Right atrium auricular region (tissue), 2 donors: ENCODE data around the gene BMAL2. TPM values are rescaled to one million over a fixed set of nuclear protein-coding genes. Genes with fewer than 3 reads are reported as not detected.

Experiments
- DNase-seq: peaks from one replicate; pipeline ENCODE4 v3.0.0-alpha.2; 2019; ENCODE audit warnings: low spot score
- H3K27ac ChIP-seq, 2 donors: fragments of 200-600 bp; sonication (generic); 1 replicate in 1 of 2; 2 replicates in 1 of 2; pipeline ENCODE4 v1.5.1; 2016 to 2019
- H3K27me3 ChIP-seq, 2 donors: fragments of 200-600 bp; sonication (generic); one replicate each; pipeline versions ENCODE4 v1.5.1 to v1.6.0; 2017 to 2019
- H3K36me3 ChIP-seq: fragments of 200-600 bp; sonication (generic); one replicate; pipeline ENCODE4 v1.5.1; 2016
- H3K4me1 ChIP-seq, 2 donors: fragments of 200-600 bp; sonication (generic); one replicate each; pipeline versions ENCODE4 v1.5.1 to v1.6.0; 2017 to 2019
- H3K4me3 ChIP-seq, 2 donors: fragments of 200-600 bp; sonication (generic); 1 replicate in 1 of 2; 2 replicates in 1 of 2; pipeline ENCODE4 v1.5.1; 2017 to 2019; ENCODE audit warnings: mild to moderate bottlenecking in 1 of 2, moderate library complexity in 1 of 2
- H3K9me3 ChIP-seq, 2 donors: fragments of 200-600 bp; sonication (generic); one replicate each; pipeline ENCODE4 v1.5.1; 2019
- CTCF ChIP-seq, 2 donors: fragments of 200-600 bp; sonication (generic); IDR thresholded peaks; one replicate each; pipeline ENCODE4 v1.5.1; 2019; ENCODE audit warnings: antibody characterized with exemption in 2 of 2
- total RNA-seq, 2 donors: library from RNA; depleted of rRNA; stranded (reverse); fragments of >200 nt; gene quantifications; one replicate each; pipeline ENCODE4 v1.1.0, GENCODE V29; 2016

Gene BMAL2
- total RNA-seq, 2 donors from 2014 or later: 0.56 to 1.6 TPM

- Histone ChIP-seq H3K4me3 (no peak overlapping the region), H3K27ac (no peak overlapping the region), H3K27me3 (no peaks in the 10 kb centered on the region), H3K36me3 (no peaks in the 10 kb centered on the region), H3K4me1 (peaks cover 0 to 18% of the 10 kb centered on the region in 2 donors), H3K9me3 (no peaks in the 10 kb centered on the region)
- TF ChIP-seq CTCF (IDR thresholded peaks at IDR 0.05): no peak
- no peak for DNase-seq
These were observed 1.5 kb downstream of the BMAL2 start for GRCh38 chr12:27334042-27334720.

- Histone ChIP-seq H3K4me1 (peaks cover 0 to 18% of the 10 kb centered on the region in 2 donors), H3K4me3 (no peak overlapping the region), H3K36me3 (no peaks in the 10 kb centered on the region), H3K9me3 (no peaks in the 10 kb centered on the region), H3K27me3 (no peaks in the 10 kb centered on the region), H3K27ac (no peak overlapping the region)
- DNase-seq: no peak
- no peak for TF ChIP-seq CTCF (IDR thresholded peaks at IDR 0.05)
These were observed 2.1 kb downstream of the BMAL2 start for GRCh38 chr12:27334721-27335082.

- DNase-seq: no peak
These were observed 3.0 kb downstream of the BMAL2 start for GRCh38 chr12:27335364-27336281.

GRCh38 chr12:27336282-27336653, 3.6 kb downstream of the BMAL2 start:
- Histone ChIP-seq H3K9me3 (no peaks in the 10 kb centered on the region), H3K27me3 (no peaks in the 10 kb centered on the region), H3K4me1 (peaks cover 0 to 13% of the 10 kb centered on the region in 2 donors)

More at GRCh38 chr12:27335364-27336281, 3.0 kb downstream of the BMAL2 start:
- no peak for TF ChIP-seq CTCF (IDR thresholded peaks at IDR 0.05)
- H3K4me1 ChIP-seq: peaks cover 0 to 18% of the 10 kb centered on the region in 2 donors
- H3K9me3 ChIP-seq: no peaks in the 10 kb centered on the region
- no peak overlapping the region for H3K4me3 ChIP-seq
- no peak overlapping the region for H3K27ac ChIP-seq
- no peaks in the 10 kb centered on the region for H3K36me3 ChIP-seq
- H3K27me3 ChIP-seq: no peaks in the 10 kb centered on the region

GRCh38 chr12:27337376-27337775, 4.7 kb downstream of the BMAL2 start:
- no peaks in the 10 kb centered on the region for H3K27me3 ChIP-seq
- no peaks in the 10 kb centered on the region for H3K36me3 ChIP-seq
- no peak for DNase-seq
- H3K9me3 ChIP-seq: no peaks in the 10 kb centered on the region
- no peak for TF ChIP-seq CTCF (IDR thresholded peaks at IDR 0.05)
- H3K4me1 ChIP-seq: peaks cover 0 to 2% of the 10 kb centered on the region in 2 donors
- no peak overlapping the region for H3K27ac ChIP-seq
- H3K4me3 ChIP-seq: no peak overlapping the region

More at GRCh38 chr12:27336282-27336653, 3.6 kb downstream of the BMAL2 start:
- DNase-seq: no peak
- Histone ChIP-seq H3K36me3 (no peaks in the 10 kb centered on the region), H3K4me3 (no peak overlapping the region), H3K27ac (no peak overlapping the region)
- TF ChIP-seq CTCF (IDR thresholded peaks at IDR 0.05): no peak
